ENCODE data around the gene NADSYN1.

- TF ChIP-seq KAT2B (IDR thresholded peaks at IDR 0.05; ENCODE audit: borderline replicate concordance, low read depth, low read length) (no peak), EZH2 (conservative IDR thresholded peaks at IDR 0.05; ENCODE audit: low read depth, low read length) (no peak), SNAPC5 (CRISPR knock-in tag; IDR thresholded peaks at IDR 0.05; ENCODE audit: borderline replicate concordance) (no peak), CTCF (CRISPR knock-in tag; IDR thresholded peaks at IDR 0.05) (no peak), HBP1 (CRISPR knock-in tag; IDR thresholded peaks at IDR 0.05; ENCODE audit: low read depth) (no peak), ZBTB34 (CRISPR knock-in tag; IDR thresholded peaks at IDR 0.05) (no peak)
Observed at GRCh38 chr11:71537537-71537936, 84.5 kb downstream of the NADSYN1 start.
